DMS 273 treated with DMSO at 0.1 percent for 48 hours (cell line): ENCODE data around the gene LPAR1.

Experiments
- DNase-seq: peaks from one replicate; lab custom pipeline; 2025; lab: John Stamatoyannopoulos, UW

The LPAR1 gene

DNA sequence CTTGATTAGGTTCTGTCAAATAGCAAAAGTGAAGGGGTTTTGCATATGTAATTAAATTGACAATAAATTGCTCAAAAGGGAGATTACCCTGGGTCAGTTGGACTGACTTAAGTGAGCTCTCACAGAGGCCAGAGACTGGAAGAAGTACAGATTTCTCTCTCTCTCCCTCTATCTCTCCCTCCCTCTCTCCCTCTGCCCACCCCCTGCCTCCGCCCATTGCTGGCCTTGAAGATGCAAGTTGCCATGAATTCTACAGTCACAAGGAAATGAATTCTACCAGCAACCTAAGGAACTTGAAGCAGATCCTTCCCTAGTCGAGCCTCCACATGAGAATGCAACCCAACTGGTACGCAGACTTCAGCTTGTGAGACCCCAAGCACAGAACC is 119.2 kb downstream of the LPAR1 start:
- no peak for DNase-seq

GRCh38 chr9:110918316-110919049 is 119.8 kb downstream of the LPAR1 start:
- no peak for DNase-seq

- DNase-seq: no peak
These were observed 121.9 kb downstream of the LPAR1 start for GRCh38 chr9:110916403-110916802.

DNA sequence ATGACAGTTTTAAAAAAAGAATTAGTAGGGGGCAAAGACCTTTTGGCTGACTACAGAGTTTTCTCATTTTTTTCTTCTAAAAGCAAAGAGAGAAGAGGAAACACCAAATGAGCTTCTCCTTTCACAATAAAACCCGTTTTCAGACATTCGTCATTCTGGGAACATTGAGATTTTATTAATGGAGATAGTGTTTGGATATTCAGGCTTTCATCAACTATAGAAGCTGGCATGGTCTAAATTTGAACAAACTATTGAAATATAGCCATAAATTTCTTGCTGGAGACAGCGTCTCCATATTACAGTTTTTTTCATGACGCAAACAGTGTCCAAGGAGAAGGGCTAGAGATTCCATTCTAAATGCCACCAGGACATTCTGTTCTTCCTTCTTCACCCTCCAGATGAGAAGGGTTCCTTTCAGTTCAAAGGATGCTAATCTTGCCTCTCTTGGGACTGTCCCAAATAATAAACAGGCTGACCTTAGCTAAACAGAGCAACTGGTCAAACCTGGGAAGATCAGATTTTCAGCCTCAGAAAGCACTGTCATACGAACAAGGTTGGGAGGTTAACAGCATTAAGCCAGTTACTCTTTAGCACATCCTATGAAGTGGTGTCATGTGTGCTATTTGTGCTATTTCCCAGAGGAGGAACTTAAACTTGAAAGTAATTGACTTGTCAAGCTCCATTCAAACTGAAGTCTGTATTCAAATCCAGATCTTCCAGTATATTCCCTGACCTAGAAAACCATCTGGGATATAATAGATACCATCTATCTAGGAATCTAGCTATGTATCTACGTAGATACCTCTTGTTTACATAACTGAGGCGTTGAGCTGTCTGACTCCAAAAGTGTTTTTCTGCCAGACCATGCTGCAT is 125.6 kb downstream of the LPAR1 start:
- DNase-seq: no peak

GRCh38 chr9:110911659-110912418 is 126.4 kb downstream of the LPAR1 start:
- DNase-seq: no peak

DNA sequence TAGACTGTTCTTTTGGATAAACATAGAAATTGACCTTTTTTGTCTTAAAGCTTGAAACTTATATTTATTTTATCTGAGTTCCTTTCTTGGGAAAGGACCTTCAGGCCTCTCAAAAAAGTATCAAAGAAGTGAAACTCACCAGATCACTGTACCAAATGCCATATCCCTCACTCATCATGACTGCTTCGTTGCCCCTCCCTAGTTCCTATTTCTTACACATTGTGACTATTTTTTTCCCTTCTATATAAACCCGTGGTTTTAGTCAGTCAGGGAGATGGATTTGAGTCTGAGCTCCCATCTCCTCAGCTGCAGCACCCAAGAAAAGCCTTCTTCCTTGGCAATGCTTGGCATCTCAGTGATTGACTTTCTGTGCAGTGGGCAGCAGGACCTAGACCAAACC is 129.4 kb downstream of the LPAR1 start:
- DNase-seq: no peak

DNA sequence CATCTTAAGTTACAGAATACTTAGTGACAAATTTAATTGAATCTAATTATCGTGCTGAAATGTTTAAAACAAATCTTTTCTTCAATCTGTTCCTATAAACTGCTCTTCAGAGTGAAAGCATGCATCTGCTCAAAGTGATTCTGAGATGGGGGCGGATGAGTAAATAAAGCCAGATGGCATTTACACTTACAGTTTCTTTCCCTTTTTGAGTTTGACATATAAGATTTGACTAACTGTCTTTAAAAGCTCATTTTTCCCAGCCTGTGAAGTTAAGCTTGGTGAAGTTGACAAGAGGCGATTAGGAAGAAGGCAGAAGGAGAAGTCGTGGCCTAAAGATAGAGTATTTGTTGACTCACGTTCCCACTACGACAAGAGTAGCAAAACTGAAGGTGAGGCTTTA is 137.4 kb downstream of the LPAR1 start:
- peak; percentile 90 for DNase-seq

- DNase-seq: peak; percentile 1
These were observed 137.8 kb downstream of the LPAR1 start for GRCh38 chr9:110900456-110900855.

DNA sequence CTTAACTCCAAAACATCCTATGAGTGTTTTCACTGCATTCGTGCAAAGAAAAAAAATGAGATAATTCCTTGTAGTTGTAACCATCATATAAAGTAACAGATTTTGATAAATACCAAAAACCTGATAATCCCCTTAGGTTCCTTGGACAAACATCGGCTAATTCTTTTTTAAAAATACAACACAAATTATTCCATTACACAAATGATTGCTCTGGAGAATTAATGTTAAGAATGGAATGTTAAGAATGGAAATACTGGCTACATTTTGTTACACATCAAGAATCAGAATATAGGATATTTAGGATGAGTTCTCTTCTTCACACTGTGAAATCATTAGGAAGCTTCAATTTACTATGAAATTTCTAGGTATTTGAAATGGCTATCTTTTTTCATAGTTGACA is 139.4 kb downstream of the LPAR1 start:
- no peak for DNase-seq

DNA sequence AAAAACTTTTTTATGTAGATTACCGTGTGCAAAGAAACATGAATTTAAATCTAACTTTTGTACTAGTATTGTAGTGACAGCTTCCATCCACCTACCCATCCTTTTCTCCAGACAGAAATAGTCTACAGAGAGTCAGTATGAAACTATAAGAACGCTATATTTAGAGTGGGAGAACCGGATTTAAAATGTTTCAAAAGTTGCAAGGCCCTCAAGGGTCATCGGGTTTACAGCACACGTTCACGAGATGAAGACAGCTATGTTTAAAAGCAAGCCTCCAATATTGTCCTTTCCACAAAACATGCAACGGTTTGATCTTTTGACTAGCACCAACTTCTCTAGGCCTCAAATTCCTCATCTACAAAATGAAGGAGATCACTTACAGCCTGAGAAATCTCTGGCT is 139.9 kb downstream of the LPAR1 start:
- no peak for DNase-seq

GRCh38 chr9:110897943-110898342 is 140.3 kb downstream of the LPAR1 start:
- no peak for DNase-seq

DNA sequence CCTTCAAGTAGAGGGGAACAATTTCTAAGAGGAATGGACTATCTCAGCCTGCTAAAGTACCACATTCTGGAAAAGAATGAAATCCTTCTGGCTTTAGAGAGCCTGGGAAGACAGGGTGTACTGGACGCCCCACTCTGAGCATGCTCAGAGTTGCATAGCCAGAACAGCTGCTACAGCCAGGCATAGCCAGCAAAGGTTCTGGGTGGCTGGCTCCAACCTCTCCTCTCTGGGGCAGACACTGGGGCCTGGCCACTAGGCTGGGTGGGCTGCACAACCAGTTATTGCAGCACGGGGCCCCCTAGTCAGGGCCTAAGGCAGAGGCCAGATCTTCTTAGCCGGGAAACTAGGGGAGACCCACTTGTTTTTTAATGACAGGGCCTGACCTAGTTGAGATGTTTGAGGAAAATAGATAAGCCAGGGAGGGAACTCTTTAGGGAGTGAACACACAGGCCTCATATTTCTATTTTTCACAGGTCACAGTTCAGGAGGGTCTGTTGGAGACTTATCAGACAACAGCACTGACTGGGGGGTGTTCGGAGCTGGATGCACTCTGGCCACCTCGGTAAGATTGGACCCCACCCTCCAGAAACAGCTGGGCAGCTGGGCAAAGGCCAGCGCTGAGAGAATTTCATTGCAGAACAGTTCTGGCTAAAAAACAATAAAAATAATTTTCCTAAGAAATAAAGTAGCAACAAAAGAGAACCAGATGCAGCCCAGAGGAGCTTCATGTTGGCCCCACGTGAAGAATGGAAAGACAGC is 142.9 kb downstream of the LPAR1 start:
- DNase-seq: no peak

GRCh38 chr9:110894731-110895130 is 143.5 kb downstream of the LPAR1 start:
- no peak for DNase-seq

- DNase-seq: no peak
These were observed 145.6 kb downstream of the LPAR1 start for GRCh38 chr9:110892689-110893088.

DNA sequence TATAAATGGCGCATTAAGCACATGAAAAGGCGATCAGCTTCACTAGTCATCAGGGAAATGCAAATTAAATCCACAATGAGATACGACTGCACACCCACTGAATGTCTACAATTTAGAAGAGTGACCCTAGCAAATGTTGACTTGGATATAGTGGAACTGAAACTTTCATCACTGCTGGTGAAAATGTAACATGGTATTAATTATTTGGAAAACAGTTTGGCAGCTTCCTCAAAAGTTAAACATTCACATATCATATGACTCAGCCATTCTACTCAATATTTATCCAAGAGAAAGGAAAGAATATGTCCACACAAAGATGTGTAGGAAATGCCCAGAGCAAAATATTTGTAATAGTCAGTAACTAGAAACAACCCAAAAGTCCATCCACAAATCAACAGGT is 146.5 kb downstream of the LPAR1 start:
- DNase-seq: no peak

- DNase-seq: no peak
These were observed 147.9 kb downstream of the LPAR1 start for GRCh38 chr9:110890416-110890815.

- no peak for DNase-seq
These were observed 151.0 kb downstream of the LPAR1 start for GRCh38 chr9:110887276-110887675.

DNA sequence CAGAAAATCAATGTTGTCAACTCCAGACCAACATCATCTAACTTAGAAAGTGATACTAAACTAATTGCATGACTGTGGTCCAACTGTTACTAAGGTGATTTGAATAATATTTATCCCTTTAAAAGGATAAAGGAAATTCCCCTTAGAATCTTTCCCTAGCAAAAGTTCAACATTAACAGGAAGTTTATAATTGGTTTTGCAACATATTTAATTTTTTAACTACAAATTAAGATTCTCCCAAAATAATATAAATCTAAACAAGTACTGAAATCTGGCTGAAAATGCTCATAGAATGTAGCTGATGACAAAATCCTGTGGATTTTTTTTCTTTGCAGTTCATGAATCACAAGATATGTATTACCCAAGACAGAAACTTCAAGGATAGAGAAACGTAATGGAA is 151.4 kb downstream of the LPAR1 start:
- DNase-seq: no peak

- peak; percentile 93 for DNase-seq
These were observed 158.1 kb downstream of the LPAR1 start for GRCh38 chr9:110880189-110880588.

DNA sequence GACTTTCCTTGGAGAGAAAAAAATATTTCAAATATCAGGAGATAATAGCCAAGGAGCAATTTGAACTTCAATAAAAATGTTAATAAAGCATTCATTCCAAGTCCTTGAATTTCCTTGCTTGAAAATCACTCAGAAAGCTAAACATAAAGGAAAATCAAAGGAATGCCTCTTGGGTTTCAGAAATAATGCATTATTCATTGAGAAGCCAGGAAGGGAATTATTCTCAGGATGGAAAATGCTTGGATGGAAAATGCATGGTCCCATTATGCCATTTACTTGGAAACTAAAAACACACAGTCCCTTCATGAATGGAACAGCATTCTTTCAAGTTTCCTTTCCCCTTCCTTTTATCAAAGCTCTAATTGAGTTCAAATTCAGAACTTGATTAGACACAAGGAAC is 160.9 kb downstream of the LPAR1 start:
- DNase-seq: no peak

- DNase-seq: no peak
These were observed 161.3 kb downstream of the LPAR1 start for GRCh38 chr9:110876929-110877328.
